ENCODE measurements around the gene XK.

- TF ChIP-seq EZH2 (IDR thresholded peaks at IDR 0.05; ENCODE audit: borderline replicate concordance): no peak
- no peak for TF ChIP-seq CTCF (IDR thresholded peaks at IDR 0.05; ENCODE audit: poor library complexity)
Measured at GRCh38 chrX:37653397-37654085, 32.0 kb upstream of the XK start.

Data from hepatocyte (in vitro differentiated cells).